Transverse colon (tissue), 4 donors: ENCODE data around the gene FMO1. TPM values are rescaled to one million over a fixed set of nuclear protein-coding genes. Genes with fewer than 3 reads are reported as not detected.
"Not testable (repeated sequence)": the region's sequence is repeated elsewhere in the genome, so short reads cannot be mapped to it uniquely, and the experiment has no call there.

Experiments
- DNase-seq: peaks from one replicate; pipeline ENCODE4 v3.0.0-alpha.2; 2019
- H3K27ac ChIP-seq, 4 donors: fragments of 200-600 bp; sonication (generic); 2 replicates each; pipeline ENCODE4 v1.5.1; 2016 to 2018; ENCODE audit warnings: inconsistent platforms in 4 of 4
- H3K27me3 ChIP-seq: fragments of 200-600 bp; sonication (generic); 2 replicates; pipeline ENCODE4 v1.5.1; 2017; ENCODE audit warnings: inconsistent platforms
- H3K36me3 ChIP-seq, 4 donors: fragments of 200-600 bp; sonication (generic); 2 replicates each; pipeline ENCODE4 v1.5.1; 2017 to 2019; ENCODE audit warnings: inconsistent platforms in 4 of 4
- H3K4me1 ChIP-seq, 4 donors: fragments of 200-600 bp; sonication (generic); 2 replicates each; pipeline ENCODE4 v1.5.1; 2017 to 2020; ENCODE audit warnings: inconsistent platforms in 4 of 4
- H3K4me3 ChIP-seq, 4 donors: fragments of 200-600 bp; sonication (generic); 1 replicate in 1 of 4; 2 replicates in 3 of 4; pipeline versions ENCODE4 v1.5.1 to v1.6.1; 2017 to 2019; ENCODE audit warnings: inconsistent platforms in 4 of 4
- H3K9me3 ChIP-seq, 2 donors: fragments of 200-600 bp; sonication (generic); 2 replicates each; pipeline ENCODE4 v1.5.1; 2017 to 2019; ENCODE audit warnings: inconsistent platforms in 2 of 2
- CTCF ChIP-seq, 5 experiments: fragments of 200-600 bp in 3 of 5; fragments of 450-650 bp in 2 of 5; sonication (generic) in 3 of 5; IDR thresholded peaks; 1 replicate in 2 of 5; 2 replicates in 3 of 5; pipeline ENCODE4 v1.5.1; 2016 to 2017; ENCODE audit warnings: antibody characterized with exemption in 5 of 5, inconsistent platforms in 3 of 5, mild to moderate bottlenecking in 2 of 5, moderate library complexity in 1 of 5
- EP300 ChIP-seq: sonication (generic); formaldehyde crosslinking; IDR thresholded peaks from one replicate; pipeline ENCODE4 v1.6.1; 2017; ENCODE audit warnings: antibody characterized with exemption, low read depth
- POLR2A ChIP-seq: fragments of 450-650 bp; IDR thresholded peaks from one replicate; pipeline ENCODE4 v1.6.1; 2016; ENCODE audit warnings: antibody characterized with exemption, mild to moderate bottlenecking, moderate library complexity
- POLR2AphosphoS5 ChIP-seq, 3 donors: sonication (generic); formaldehyde crosslinking; IDR thresholded peaks; one replicate each; pipeline ENCODE4 v1.6.1; 2016; ENCODE audit warnings: antibody characterized with exemption in 3 of 3
- WGBS, 2 donors: methylation state at CpG; one replicate each; pipeline ENCODE4 v1.1.5; 2018; ENCODE audit warnings: low coverage in 1 of 2; 5-methylcytosine and 5-hydroxymethylcytosine counted together
- in situ Hi-C, 4 donors: fragments of 200-750 bp; cut with MboI; loops; one replicate each; pipeline versions ENCODE4 v1.15.0 to v1.15.1; 2017; ENCODE audit warnings: low sequenced_read_pairs in 3 of 4, low pct_ligation_motif_present in 1 of 4, low pct_unique_long_range_greater_than_20kb in 1 of 4
- intact Hi-C: fragments of 100-400 bp; cut with DNase I; formaldehyde crosslinking; loops from one replicate; pipeline ENCODE4 v1.15.1; 2023; ENCODE audit warnings: low total_unique reads
- total RNA-seq, 4 donors: library from RNA; depleted of rRNA; stranded (reverse); fragments of >200 nt; gene quantifications; one replicate each; pipeline ENCODE4 v1.1.0, GENCODE V29; 2016

Gene FMO1
- total RNA-seq, 4 donors from 2014 or later, result not detected

DNA sequence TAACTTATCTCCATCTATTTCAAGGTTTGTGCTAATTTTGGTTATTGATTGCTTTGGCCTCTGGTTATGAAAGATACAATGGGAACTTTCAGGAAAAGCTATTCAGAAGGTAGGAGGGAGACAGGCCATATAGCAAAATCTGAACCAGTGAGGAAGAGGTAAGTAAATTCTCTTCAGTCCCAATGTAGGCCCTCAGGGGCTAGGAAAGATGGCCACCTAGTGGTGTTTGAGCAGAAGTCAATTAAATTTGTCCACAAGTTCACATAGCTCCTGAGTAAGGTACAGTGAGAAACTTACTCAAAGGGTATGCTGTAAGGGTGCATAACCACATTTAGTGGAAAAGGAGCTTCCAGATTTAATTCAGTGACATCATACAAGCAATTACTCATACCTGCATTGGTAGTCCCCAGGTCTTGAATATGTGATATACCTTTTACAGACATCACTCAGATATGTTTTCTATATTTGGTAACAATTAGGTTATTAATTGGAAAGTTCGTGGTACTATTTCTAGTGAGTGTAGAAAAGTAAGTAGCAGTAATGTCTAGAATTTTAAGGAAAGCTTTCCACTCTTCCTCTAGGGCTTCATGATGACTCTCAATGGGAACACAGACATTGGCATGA, 21.4 kb upstream of the FMO1 start:
- TF ChIP-seq EP300 (no peak), CTCF (IDR thresholded peaks at IDR 0.05) (peak; percentile 68 to 80 (median 71))
- Histone ChIP-seq H3K9me3 (no peaks in the 10 kb centered on the region), H3K27ac (no peak overlapping the region), H3K36me3 (no peaks in the 10 kb centered on the region), H3K4me3 (no peak overlapping the region), H3K4me1 (peaks cover 0 to 5% (median 0%) of the 10 kb centered on the region in 4 donors), H3K27me3 (no peaks in the 10 kb centered on the region)
- intact Hi-C loops, result loop anchor here (2.0 kb wide), 1 partner anchor 146 kb away; no protein-coding TSS in a partner anchor
- in situ Hi-C loops, result loop anchor here in 2 of 4 donors (10.0 to 25.0 kb wide), 2 partner anchors 142 to 265 kb away; no protein-coding TSS in a partner anchor
- peak; percentile 47 for DNase-seq
- WGBS, 2 donors, result 55 to 76% methylated on average over 1 of the region's 1 CpG

GRCh38 chr1:171231326-171231725, 17.0 kb upstream of the FMO1 start:
- Histone ChIP-seq H3K36me3 (no peaks in the 10 kb centered on the region), H3K27ac (no peak overlapping the region), H3K4me1 (no peaks in the 10 kb centered on the region), H3K27me3 (no peaks in the 10 kb centered on the region), H3K9me3 (no peaks in the 10 kb centered on the region), H3K4me3 (no peak overlapping the region)
- no peak for DNase-seq
- intact Hi-C loops, result no loop called here
- TF ChIP-seq POLR2A, result no peak
- no peak for TF ChIP-seq EP300
- no peak for TF ChIP-seq CTCF (IDR thresholded peaks at IDR 0.05)
- TF ChIP-seq POLR2AphosphoS5 (IDR thresholded peaks at IDR 0.05), result no peak
- in situ Hi-C loops, result loop anchor here in 2 of 4 donors (25.0 kb wide), 1 partner anchor 269 kb away; no protein-coding TSS in a partner anchor

DNA sequence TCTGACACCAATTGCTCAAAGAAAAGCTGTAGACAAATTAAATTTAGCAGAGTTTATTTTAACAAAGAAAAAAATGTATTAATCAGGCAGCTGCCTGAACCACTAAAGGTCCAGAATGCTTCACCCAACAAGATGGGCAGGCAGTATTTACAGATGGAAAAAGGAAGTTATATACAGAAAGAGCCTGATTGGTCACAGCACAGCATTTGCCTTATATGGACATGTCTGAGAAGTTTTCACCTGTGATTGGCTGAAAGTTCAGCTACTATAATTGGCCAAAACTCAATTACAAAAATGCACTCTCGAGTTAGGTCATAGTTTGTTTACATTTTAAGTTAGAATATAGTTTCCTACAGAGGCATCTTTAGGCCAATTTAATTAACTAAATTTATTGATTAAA, 15.1 kb upstream of the FMO1 start:
- Histone ChIP-seq H3K36me3 (no peaks in the 10 kb centered on the region), H3K27me3 (no peaks in the 10 kb centered on the region), H3K9me3 (no peaks in the 10 kb centered on the region), H3K4me3 (no peak overlapping the region), H3K4me1 (no peaks in the 10 kb centered on the region), H3K27ac (no peak overlapping the region)
- no peak for DNase-seq
- 75 to 80% methylated on average over 1 of the region's 1 CpG for WGBS, 2 donors
- in situ Hi-C loops, result loop anchor here in 2 of 4 donors (25.0 kb wide), 1 partner anchor 271 kb away; no protein-coding TSS in a partner anchor
- intact Hi-C loops, result no loop called here
- TF ChIP-seq POLR2AphosphoS5 (IDR thresholded peaks at IDR 0.05) (no peak), CTCF (IDR thresholded peaks at IDR 0.05) (no peak), POLR2A (no peak), EP300 (no peak)

GRCh38 chr1:171236231-171236630, 12.1 kb upstream of the FMO1 start:
- H3K27ac ChIP-seq, H3K27me3 ChIP-seq, H3K36me3 ChIP-seq, intact Hi-C loops, H3K4me3 ChIP-seq, DNase-seq, H3K9me3 ChIP-seq, H3K4me1 ChIP-seq: not testable (repeated sequence)
- 82 to 83% methylated on average over 4 of the region's 4 CpGs for WGBS, 2 donors
- in situ Hi-C loops, result loop anchor here in 2 of 4 donors (25.0 kb wide), 1 partner anchor 274 kb away; no protein-coding TSS in a partner anchor

- H3K27me3 ChIP-seq, result no peaks in the 10 kb centered on the region
- H3K9me3 ChIP-seq, result no peaks in the 10 kb centered on the region
- in situ Hi-C loops, result loop anchor here in 3 of 4 donors (10.0 to 25.0 kb wide), 2 partner anchors 71 to 282 kb away; partner anchors contain the start of gene FMO4 (in 2 of the 3)
- 65 to 83% methylated on average over 4 of the region's 4 CpGs for WGBS, 2 donors
- no peak for DNase-seq
- H3K4me1 ChIP-seq, result no peaks in the 10 kb centered on the region
- intact Hi-C loops, result no loop called here
- H3K36me3 ChIP-seq, result no peaks in the 10 kb centered on the region
- H3K27ac ChIP-seq, result no peak overlapping the region
- TF ChIP-seq POLR2A (no peak), CTCF (IDR thresholded peaks at IDR 0.05) (no peak), EP300 (no peak)
- no peak overlapping the region for H3K4me3 ChIP-seq
Measured at GRCh38 chr1:171243878-171244277, 4.4 kb upstream of the FMO1 start.
